Mesenchymal stem cell (in vitro differentiated cells and primary cell): Measurements from ENCODE around the gene LYSMD4. TPM values are rescaled to one million over a fixed set of nuclear protein-coding genes. Genes with fewer than 3 reads are reported as not detected.
"Not testable (repeated sequence)": the region's sequence is repeated elsewhere in the genome, so short reads cannot be mapped to it uniquely, and the experiment has no call there.

Source experiments
- DNase-seq: peaks from one replicate; pipeline ENCODE4 v3.0.0-alpha.2; 2013
- H2AFZ ChIP-seq: one replicate; pipeline ENCODE4 v1.6.1; 2013; ENCODE audit warnings: low read depth, mild to moderate bottlenecking, control low read depth, inconsistent platforms, low read length, moderate library complexity
- H2AK5ac ChIP-seq: 2 replicates; pipeline ENCODE4 v1.6.1; 2013; ENCODE audit warnings: low read length, moderate library complexity, mild to moderate bottlenecking, inconsistent platforms; ENCODE audit not compliant: severe bottlenecking
- H2BK120ac ChIP-seq: one replicate; pipeline ENCODE4 v1.6.1; 2013; ENCODE audit warnings: low read depth, mild to moderate bottlenecking, inconsistent platforms, low read length, moderate library complexity
- H2BK12ac ChIP-seq, 2 experiments: one replicate each; pipeline ENCODE4 v1.6.1; 2013; ENCODE audit warnings: inconsistent platforms in 2 of 2, low read length in 2 of 2, mild to moderate bottlenecking in 2 of 2, moderate library complexity in 2 of 2, control low read depth in 1 of 2
- H2BK15ac ChIP-seq: one replicate; pipeline ENCODE4 v1.6.1; 2013; ENCODE audit warnings: mild to moderate bottlenecking, low read depth, inconsistent platforms; ENCODE audit not compliant: poor library complexity, severe bottlenecking
- H2BK5ac ChIP-seq: 2 replicates; pipeline ENCODE4 v1.6.1; 2013; ENCODE audit warnings: low read depth, mild to moderate bottlenecking, low read length, control low read depth, inconsistent platforms; ENCODE audit not compliant: poor library complexity, severe bottlenecking
- H3K14ac ChIP-seq, 2 experiments: one replicate each; pipeline ENCODE4 v1.6.1; 2013; ENCODE audit warnings: inconsistent platforms in 2 of 2, low read length in 2 of 2, control low read depth in 1 of 2, mild to moderate bottlenecking in 1 of 2, moderate library complexity in 1 of 2
- H3K18ac ChIP-seq, 2 experiments: one replicate each; pipeline ENCODE4 v1.6.1; 2013; ENCODE audit warnings: inconsistent platforms in 2 of 2, low read length in 2 of 2, control low read depth in 1 of 2, low read depth in 1 of 2, mild to moderate bottlenecking in 1 of 2
- H3K23ac ChIP-seq, 2 experiments: one replicate each; pipeline ENCODE4 v1.6.1; 2013; ENCODE audit warnings: inconsistent platforms in 2 of 2, low read length in 2 of 2, mild to moderate bottlenecking in 2 of 2, moderate library complexity in 2 of 2, control low read depth in 1 of 2
- H3K27ac ChIP-seq: 2 replicates; pipeline ENCODE4 v1.5.1; 2013; ENCODE audit warnings: mild to moderate bottlenecking, moderate library complexity, low read length, control low read depth, inconsistent platforms; ENCODE audit not compliant: poor library complexity, severe bottlenecking
- H3K27me3 ChIP-seq, 2 experiments: 2 replicates each; pipeline versions ENCODE4 v1.6.1 to v1.7.0; 2013; ENCODE audit warnings: low read length in 2 of 2, mild to moderate bottlenecking in 2 of 2, moderate library complexity in 2 of 2, control low read depth in 1 of 2, inconsistent platforms in 1 of 2; ENCODE audit not compliant: control insufficient read depth in 1 of 2, insufficient read depth in 1 of 2
- H3K36me3 ChIP-seq, 2 experiments: 2 replicates each; pipeline versions ENCODE4 v1.6.1 to v1.7.0; 2013; ENCODE audit warnings: low read length in 2 of 2, control low read depth in 1 of 2, inconsistent platforms in 1 of 2, low read depth in 1 of 2, mild to moderate bottlenecking in 1 of 2; ENCODE audit not compliant: insufficient read depth in 2 of 2, control insufficient read depth in 1 of 2
- H3K4ac ChIP-seq, 2 experiments: one replicate each; pipeline ENCODE4 v1.6.1; 2013; ENCODE audit warnings: inconsistent platforms in 2 of 2, low read length in 2 of 2, mild to moderate bottlenecking in 2 of 2, moderate library complexity in 2 of 2, control low read depth in 1 of 2, low read depth in 1 of 2
- H3K4me1 ChIP-seq: 2 replicates; pipeline ENCODE4 v1.6.1; 2013; ENCODE audit warnings: low read depth, low read length, control low read depth; ENCODE audit not compliant: control insufficient read depth, insufficient read depth
- H3K4me2 ChIP-seq: 2 replicates; pipeline ENCODE4 v1.6.1; 2013; ENCODE audit warnings: low read length, mild to moderate bottlenecking, inconsistent platforms; ENCODE audit not compliant: poor library complexity, severe bottlenecking
- H3K4me3 ChIP-seq, 2 experiments: 2 replicates each; pipeline versions ENCODE4 v1.5.1 to v1.7.0; 2013; ENCODE audit warnings: low read length in 2 of 2, mild to moderate bottlenecking in 2 of 2, control low read depth in 1 of 2, low read depth in 1 of 2; ENCODE audit not compliant: insufficient read depth in 1 of 2
- H3K79me1 ChIP-seq: replicated peaks from 2 replicates; pipeline ENCODE4 v1.6.1; 2013; ENCODE audit warnings: mild to moderate bottlenecking, control low read depth, low read length, inconsistent platforms; ENCODE audit not compliant: poor library complexity, severe bottlenecking
- H3K9ac ChIP-seq: 2 replicates; pipeline ENCODE4 v1.7.0; 2013; ENCODE audit warnings: mild to moderate bottlenecking, low read length, moderate library complexity
- H3K9me3 ChIP-seq: 2 replicates; pipeline ENCODE4 v1.7.0; 2013; ENCODE audit warnings: mild to moderate bottlenecking, low read length; ENCODE audit not compliant: control insufficient read depth
- H4K8ac ChIP-seq: one replicate; pipeline ENCODE4 v1.6.1; 2013; ENCODE audit warnings: inconsistent platforms, mild to moderate bottlenecking, low read length, moderate library complexity
- H4K91ac ChIP-seq: one replicate; pipeline ENCODE4 v1.6.1; 2013; ENCODE audit warnings: mild to moderate bottlenecking, low read length, inconsistent platforms
- WGBS: methylation state at CpG from one replicate; pipeline ENCODE4 v1.1.7; 2013; ENCODE audit warnings: mixed read lengths; 5-methylcytosine and 5-hydroxymethylcytosine counted together
- polyA plus RNA-seq, 2 experiments: library from polyadenylated mRNA; stranded (reverse); fragments of 200-250 nt; gene quantifications; one replicate each; pipeline ENCODE4 v1.2.3, GENCODE V29; 2013

Gene LYSMD4
- 4.6 TPM for polyA plus RNA-seq (2013, experiment 1 of 2)
- 4.2 TPM for polyA plus RNA-seq (2013, experiment 2 of 2)

- Histone ChIP-seq H2BK5ac (no peak within 1 kb of the TSS), H4K8ac (peak within 1 kb of the TSS; percentile 99), H4K91ac (peak within 1 kb of the TSS; percentile 40), H3K9me3 (no peaks in the 10 kb centered on the region), H2BK12ac (peak within 1 kb of the TSS in 1 of 2 experiments; percentile 59), H3K27ac (peak within 1 kb of the TSS; percentile 54), H3K4me3 (peak within 1 kb of the TSS; percentile 80 to 94), H3K79me1 (peaks cover 22% of the 10 kb centered on the region), H2AFZ (peak within 1 kb of the TSS; percentile 98), H3K4me1 (peaks cover 7% of the 10 kb centered on the region), H2AK5ac (no peak within 1 kb of the TSS), H3K4ac (peak within 1 kb of the TSS; percentile 60 to 69), H3K14ac (peak within 1 kb of the TSS in 1 of 2 experiments; percentile 19), H2BK15ac (peak within 1 kb of the TSS; percentile 90), H2BK120ac (peak within 1 kb of the TSS; percentile 74), H3K23ac (peak within 1 kb of the TSS in 1 of 2 experiments; percentile 94), H3K4me2 (peak within 1 kb of the TSS; percentile 82), H3K18ac (peak within 1 kb of the TSS; percentile 73 to 94), H3K27me3 (no peaks in the 10 kb centered on the region), H3K36me3 (peaks cover 14 to 24% of the 10 kb centered on the region in 2 experiments), H3K9ac (peak within 1 kb of the TSS; percentile 87)
- DNase-seq: peak; percentile 93
- 13% methylated on average over 66 of the region's 69 CpGs for WGBS
Observed at GRCh38 chr15:99733268-99734039, at the start of gene LYSMD4. LYSMD4 (minus strand) TSS chr15:99733437; CDS start chr15:99731999, 1,438 bp downstream.

GRCh38 chr15:99782029-99782428 lies 48.8 kb upstream of the LYSMD4 start:
- not testable (repeated sequence) for H3K79me1 ChIP-seq, H3K4me1 ChIP-seq, H3K18ac ChIP-seq, H2BK120ac ChIP-seq, H4K91ac ChIP-seq, H3K4me3 ChIP-seq, H2BK12ac ChIP-seq, H3K36me3 ChIP-seq, H2BK5ac ChIP-seq, H3K14ac ChIP-seq, H2AFZ ChIP-seq, DNase-seq, H3K4me2 ChIP-seq, H2AK5ac ChIP-seq, H3K9me3 ChIP-seq, H3K9ac ChIP-seq, H4K8ac ChIP-seq, H3K27me3 ChIP-seq, H3K27ac ChIP-seq, H3K23ac ChIP-seq, H3K4ac ChIP-seq, H2BK15ac ChIP-seq
- no CpG with 5 or more reads among the region's 4 CpGs for WGBS

- Histone ChIP-seq H3K9me3 (no peaks in the 10 kb centered on the region), H3K14ac (no peak overlapping the region), H3K4me1 (no peaks in the 10 kb centered on the region), H3K18ac (no peak overlapping the region), H3K4ac (no peak overlapping the region), H3K79me1 (no peaks in the 10 kb centered on the region), H2AFZ (no peak overlapping the region), H3K23ac (no peak overlapping the region), H3K4me2 (no peak overlapping the region), H2BK120ac (no peak overlapping the region), H4K91ac (no peak overlapping the region), H3K27me3 (no peaks in the 10 kb centered on the region), H4K8ac (no peak overlapping the region), H3K4me3 (no peak overlapping the region), H2AK5ac (no peak overlapping the region), H3K27ac (no peak overlapping the region), H2BK5ac (no peak overlapping the region), H3K36me3 (peaks cover 0 to 4% of the 10 kb centered on the region in 2 experiments), H2BK15ac (no peak overlapping the region), H3K9ac (no peak overlapping the region), H2BK12ac (no peak overlapping the region)
- no peak for DNase-seq
- no CpG with 5 or more reads among the region's 1 CpG for WGBS
Observed at GRCh38 chr15:99777144-99777543, 43.9 kb upstream of the LYSMD4 start.

- WGBS: 33% methylated on average over 1 of the region's 3 CpGs
- Histone ChIP-seq H2AFZ (no peak overlapping the region), H3K18ac (no peak overlapping the region), H3K4me3 (no peak overlapping the region), H3K4ac (no peak overlapping the region), H3K79me1 (no peaks in the 10 kb centered on the region), H2BK5ac (no peak overlapping the region), H4K91ac (no peak overlapping the region), H3K14ac (no peak overlapping the region), H3K27ac (no peak overlapping the region), H2BK120ac (no peak overlapping the region), H2AK5ac (no peak overlapping the region), H3K36me3 (no peaks in the 10 kb centered on the region), H3K4me2 (no peak overlapping the region), H2BK15ac (no peak overlapping the region), H3K4me1 (no peaks in the 10 kb centered on the region), H2BK12ac (no peak overlapping the region), H3K9me3 (no peaks in the 10 kb centered on the region), H3K9ac (no peak overlapping the region), H3K27me3 (no peaks in the 10 kb centered on the region), H4K8ac (no peak overlapping the region), H3K23ac (no peak overlapping the region)
- DNase-seq: no peak
Observed at GRCh38 chr15:99764522-99764921, 31.3 kb upstream of the LYSMD4 start.
